GM12865 (cell line): ENCODE results near the gene PDCD11.
"Not testable (repeated sequence)": the region's sequence is repeated elsewhere in the genome, so short reads cannot be mapped to it uniquely, and the experiment has no call there.

Source experiments
- DNase-seq: peaks from one replicate; pipeline ENCODE4 v3.0.0; 2010; ENCODE audit warnings: low read depth
- H3K4me3 ChIP-seq: 2 replicates; pipeline ENCODE4 v1.5.1; 2011; ENCODE audit warnings: mild to moderate bottlenecking, low read depth, low read length, control low read depth
- TF ChIP-seq, protein P1 (sequence below): IDR thresholded peaks from 2 replicates; pipeline ENCODE4 v1.5.1; 2011; ENCODE audit warnings: low read length, control low read depth, low read depth, inconsistent platforms; ENCODE audit not compliant: insufficient read depth; ENCODE audit errors: missing control alignments

PDCD11 gene

GRCh38 chr10:103475437-103475836 is 79.0 kb downstream of the PDCD11 start:
- TF ChIP-seq, protein P1, sequence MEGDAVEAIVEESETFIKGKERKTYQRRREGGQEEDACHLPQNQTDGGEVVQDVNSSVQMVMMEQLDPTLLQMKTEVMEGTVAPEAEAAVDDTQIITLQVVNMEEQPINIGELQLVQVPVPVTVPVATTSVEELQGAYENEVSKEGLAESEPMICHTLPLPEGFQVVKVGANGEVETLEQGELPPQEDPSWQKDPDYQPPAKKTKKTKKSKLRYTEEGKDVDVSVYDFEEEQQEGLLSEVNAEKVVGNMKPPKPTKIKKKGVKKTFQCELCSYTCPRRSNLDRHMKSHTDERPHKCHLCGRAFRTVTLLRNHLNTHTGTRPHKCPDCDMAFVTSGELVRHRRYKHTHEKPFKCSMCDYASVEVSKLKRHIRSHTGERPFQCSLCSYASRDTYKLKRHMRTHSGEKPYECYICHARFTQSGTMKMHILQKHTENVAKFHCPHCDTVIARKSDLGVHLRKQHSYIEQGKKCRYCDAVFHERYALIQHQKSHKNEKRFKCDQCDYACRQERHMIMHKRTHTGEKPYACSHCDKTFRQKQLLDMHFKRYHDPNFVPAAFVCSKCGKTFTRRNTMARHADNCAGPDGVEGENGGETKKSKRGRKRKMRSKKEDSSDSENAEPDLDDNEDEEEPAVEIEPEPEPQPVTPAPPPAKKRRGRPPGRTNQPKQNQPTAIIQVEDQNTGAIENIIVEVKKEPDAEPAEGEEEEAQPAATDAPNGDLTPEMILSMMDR, result no peak
- no peak for DNase-seq
- no peak overlapping the region for H3K4me3 ChIP-seq

DNA sequence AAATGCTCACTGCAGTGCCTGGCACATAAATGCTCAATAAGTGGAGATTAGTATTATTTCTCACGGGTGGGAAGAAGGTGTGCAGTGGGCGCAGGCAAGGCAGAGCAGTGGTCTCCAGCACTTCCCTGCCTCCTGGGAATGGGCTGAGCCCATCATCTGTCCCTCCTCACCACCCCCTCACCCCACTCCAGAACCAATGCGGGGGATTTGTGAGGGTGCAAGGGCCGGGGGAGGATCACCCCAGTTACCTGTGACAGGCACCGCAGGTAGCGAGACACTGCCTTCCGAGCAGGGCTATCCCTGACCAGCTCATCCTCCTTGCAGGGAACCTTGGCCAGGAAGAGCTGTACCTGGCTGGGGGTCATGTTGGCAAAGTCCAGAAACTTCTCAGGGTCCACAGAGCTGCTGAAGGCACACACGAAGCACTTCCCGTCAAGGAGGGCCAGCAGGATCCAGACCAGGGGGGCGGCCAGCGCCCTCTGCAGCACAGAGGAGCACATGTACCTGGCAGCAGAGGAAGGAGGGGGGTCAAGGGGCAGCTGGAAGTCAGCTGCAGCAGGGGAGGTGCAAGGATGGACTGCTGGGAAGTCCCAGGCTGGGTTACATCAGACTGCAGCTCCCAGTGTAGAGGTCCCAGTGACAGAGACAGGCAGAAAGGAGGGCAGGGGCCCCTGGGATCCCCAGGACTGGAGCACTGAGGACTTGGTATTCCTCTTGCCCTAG is 79.8 kb downstream of the PDCD11 start:
- DNase-seq, result peak; percentile 82
- no peak overlapping the region for H3K4me3 ChIP-seq
- TF ChIP-seq, protein P1, result peak; percentile 68

DNA sequence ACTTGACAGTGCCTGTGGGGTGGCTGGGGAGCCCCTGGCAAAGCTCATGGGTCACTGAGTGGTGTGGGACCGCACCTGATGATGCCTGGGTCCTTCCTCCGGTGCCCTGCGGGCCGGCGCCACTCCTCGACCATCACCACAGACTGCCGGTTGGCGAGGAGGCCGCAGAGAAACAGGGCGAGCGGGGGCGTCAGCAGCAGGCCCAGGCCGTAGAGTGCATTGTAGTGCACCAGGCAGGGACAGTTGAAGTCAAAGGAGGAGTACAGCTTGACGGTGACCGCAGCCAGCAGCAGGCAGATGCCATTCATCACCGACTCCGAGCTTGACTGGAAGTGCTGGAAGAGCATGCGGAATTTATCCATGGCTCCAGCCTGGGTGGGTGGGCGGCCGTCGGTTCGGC is 82.2 kb downstream of the PDCD11 start:
- no peak for DNase-seq
- no peak overlapping the region for H3K4me3 ChIP-seq
- TF ChIP-seq, protein P1, result no peak

DNA sequence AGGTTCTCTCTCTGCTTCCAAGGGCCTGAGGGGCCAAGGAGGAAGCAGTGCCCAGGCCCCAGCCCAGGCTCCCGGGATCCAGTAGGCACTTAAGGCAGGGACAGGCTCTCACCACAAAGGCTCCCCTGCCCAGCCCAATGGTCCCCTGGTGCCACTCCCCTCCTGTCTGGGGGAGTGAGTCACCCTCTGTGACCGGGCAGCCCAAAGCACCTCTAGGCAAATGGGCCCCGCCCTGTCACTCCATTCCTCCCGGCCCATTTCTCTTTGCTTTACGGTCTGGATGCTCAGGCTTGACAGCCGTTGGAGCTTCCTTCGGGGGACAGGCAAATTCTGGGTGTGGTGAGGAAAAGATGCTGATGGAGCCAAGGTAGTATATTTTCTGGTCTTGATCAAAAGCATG is 82.7 kb downstream of the PDCD11 start, which contains the start of gene CALHM3:
CALHM3 (minus strand) TSS at position 106 of the 400 bp plus-strand sequence. CDS start 208 bp downstream, outside the sequence.
- H3K4me3 ChIP-seq, result no peak within 1 kb of the TSS
- DNase-seq, result no peak
- TF ChIP-seq, protein P1, result no peak

GRCh38 chr10:103480521-103480920 is 84.1 kb downstream of the PDCD11 start:
- no peak overlapping the region for H3K4me3 ChIP-seq
- no peak for DNase-seq

DNA sequence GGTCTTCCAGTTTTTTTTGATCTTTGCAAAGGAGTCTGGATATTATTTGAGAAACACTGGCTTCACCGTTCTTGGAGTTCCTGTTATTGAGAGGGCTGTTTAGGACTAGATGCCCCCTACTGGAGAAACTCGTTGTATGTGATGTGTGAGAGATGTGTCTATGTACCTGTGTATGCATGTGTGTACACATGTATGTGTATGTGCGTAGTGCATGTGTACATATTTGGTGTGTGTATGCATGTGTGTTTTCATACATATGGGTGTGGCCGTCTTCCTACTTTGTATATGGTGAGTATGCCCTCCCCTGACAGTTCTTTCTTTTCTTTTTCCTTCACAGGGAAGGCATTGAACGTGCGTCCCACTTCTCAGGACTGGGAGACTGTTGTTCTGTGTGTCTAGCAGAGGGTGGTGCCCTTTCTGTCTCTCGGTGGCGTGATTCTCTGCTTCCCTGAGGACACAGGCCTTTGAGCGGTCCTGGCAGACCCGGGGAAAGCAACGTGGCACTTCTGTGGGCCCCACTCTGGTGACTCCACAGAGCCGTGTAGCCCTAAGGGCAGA is 85.6 kb downstream of the PDCD11 start:
- H3K4me3 ChIP-seq, result no peak overlapping the region
- peak; percentile 89 for DNase-seq
- TF ChIP-seq, protein P1, result peak; percentile 76

More at GRCh38 chr10:103480521-103480920, 84.1 kb downstream of the PDCD11 start:
- TF ChIP-seq, protein P1, result no peak

DNA sequence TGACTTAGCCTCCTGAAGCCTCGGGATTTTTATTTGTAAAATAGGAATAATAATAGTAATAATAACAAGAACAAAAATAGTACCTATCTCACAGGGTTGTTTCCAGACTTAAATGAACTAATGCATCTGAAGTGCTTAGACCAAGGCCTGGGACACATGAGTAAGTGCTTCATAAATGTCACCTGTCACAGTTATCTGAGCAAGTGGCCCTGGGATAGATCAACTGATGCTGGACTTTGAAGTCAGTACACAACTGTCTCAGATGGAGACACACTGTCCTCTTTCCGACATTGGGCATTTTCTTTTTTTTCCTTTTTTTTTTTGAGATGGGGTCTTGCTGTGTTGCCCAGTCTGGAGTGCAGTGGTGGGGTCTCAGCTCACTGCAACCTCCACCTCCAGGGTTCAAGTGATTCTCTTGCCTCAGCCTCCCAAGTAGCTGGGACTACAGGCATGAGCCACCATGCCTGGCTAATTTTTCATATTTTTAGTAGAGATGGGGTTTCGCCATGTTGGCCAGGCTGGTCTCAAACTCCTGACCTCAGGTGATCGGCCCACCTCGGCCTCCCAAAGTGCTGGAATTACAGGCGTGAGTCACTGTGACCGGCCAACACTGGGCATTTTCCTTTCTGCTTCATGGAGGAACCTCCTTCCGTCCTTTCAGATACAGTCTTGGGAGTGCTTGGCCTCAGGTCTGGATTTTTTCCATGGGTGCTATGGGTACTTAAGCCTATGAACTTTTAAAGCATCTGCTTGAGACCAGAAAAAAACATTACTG is 90.4 kb downstream of the PDCD11 start:
- DNase-seq, H3K4me3 ChIP-seq: not testable (repeated sequence)
